GM21526 (cell line): ENCODE data around the gene SPDYC.

Experiments used
- ATAC-seq: cut with Tn5 transposase; IDR thresholded peaks from one replicate; pipeline ENCODE4 v1.9.1; 2021; ENCODE audit warnings: moderate library complexity; ENCODE audit not compliant: unreplicated experiment, low FRiP score

Gene SPDYC

DNA sequence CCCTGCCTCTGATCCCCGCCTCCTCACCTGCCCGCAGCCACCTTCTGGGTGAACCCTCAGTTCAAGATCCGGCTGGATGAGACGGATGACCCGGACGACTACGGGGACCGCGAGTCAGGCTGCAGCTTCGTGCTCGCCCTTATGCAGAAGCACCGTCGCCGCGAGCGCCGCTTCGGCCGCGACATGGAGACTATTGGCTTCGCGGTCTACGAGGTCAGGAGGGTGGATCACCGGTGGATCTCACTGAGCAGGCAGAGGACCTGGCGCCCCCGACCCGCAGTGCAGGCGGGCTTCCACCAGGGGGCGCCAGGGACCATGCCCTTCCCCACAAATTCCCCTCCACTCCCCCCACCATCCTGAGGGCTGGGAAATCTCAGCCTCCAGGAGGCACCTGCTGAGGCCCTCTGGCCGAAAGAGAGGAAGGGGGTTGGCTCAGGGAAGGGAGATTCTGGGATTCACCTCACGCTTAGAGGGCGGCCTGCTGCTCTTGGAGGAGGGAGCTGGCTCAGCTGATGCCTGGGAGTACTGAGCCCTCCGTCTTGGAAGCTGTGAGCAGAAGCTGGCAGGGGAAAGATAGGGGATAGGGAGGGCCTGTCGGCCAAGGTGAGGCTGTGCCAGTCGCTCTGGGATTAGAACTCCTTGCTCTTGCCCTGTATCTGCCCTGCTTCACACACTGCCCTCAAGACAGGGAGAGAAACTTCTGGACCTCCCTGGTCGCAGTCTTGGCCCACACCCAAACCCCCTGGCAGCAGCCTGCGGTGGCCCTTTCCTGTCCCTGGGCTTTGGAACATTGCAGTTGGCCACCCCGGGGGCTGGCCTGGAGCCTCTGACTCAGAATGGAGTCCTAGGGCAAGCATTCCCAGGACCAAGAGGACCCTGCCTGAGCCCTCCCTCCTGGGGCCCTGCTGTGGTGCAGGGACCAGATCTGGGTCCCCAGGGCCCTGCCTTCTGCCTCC, 34.9 kb downstream of the SPDYC start:
- ATAC-seq, result no peak

DNA sequence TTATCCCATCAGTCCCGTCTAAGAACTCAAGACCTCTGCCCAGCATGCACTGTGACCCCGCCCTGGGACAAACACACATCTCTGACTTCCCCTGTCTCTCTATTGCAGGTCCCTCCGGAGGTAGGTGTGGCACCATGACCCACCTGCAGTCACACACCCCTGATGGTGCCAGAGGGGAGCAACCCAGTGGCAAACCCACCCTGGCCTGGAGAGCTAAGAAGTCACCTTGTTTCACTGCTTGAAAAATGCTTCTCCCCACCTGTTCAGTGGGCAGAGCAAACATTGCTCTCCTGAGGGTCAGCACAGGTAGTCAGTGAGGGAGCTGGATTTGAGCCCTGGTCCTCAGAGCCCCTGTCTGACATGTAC, 35.6 kb downstream of the SPDYC start:
- ATAC-seq, result no peak

GRCh38 chr11:65206441-65206841, 36.4 kb downstream of the SPDYC start:
- ATAC-seq, result no peak

- ATAC-seq, result no peak
Measured at GRCh38 chr11:65206901-65207300, 36.9 kb downstream of the SPDYC start.

- ATAC-seq, result no peak
Measured at GRCh38 chr11:65207918-65208784, 38.1 kb downstream of the SPDYC start.

- ATAC-seq, result no peak
Measured at GRCh38 chr11:65208785-65209710, 39.0 kb downstream of the SPDYC start.

DNA sequence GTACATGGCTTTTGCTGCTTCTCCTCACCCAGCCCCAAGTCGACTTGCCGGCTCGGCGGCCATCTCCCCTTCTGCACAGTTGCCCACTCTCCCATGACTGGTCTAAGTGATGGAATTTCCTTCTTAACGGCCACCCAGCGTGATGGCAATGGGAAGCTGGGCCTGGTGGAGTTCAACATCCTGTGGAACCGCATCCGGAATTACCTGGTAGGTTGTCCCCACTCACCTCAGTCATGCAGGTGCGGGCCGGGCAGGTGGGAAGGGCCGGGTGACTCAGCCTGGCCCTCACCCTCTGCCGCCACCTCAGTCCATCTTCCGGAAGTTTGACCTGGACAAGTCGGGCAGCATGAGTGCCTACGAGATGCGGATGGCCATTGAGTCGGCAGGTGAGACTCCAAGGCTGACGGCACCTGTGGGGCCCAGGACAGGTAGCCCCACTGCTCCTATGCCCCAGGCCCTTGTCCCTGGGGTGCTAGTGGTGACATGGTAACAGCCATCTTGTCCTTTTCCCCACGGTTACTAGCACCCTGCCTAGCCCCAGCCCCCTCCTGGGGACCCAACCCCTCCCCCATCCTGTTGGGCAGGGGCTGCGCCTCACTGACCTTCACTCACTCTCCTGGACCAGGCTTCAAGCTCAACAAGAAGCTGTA, 39.8 kb downstream of the SPDYC start:
- ATAC-seq, result no peak

- no peak for ATAC-seq
Measured at GRCh38 chr11:65210361-65210731, 40.3 kb downstream of the SPDYC start.

DNA sequence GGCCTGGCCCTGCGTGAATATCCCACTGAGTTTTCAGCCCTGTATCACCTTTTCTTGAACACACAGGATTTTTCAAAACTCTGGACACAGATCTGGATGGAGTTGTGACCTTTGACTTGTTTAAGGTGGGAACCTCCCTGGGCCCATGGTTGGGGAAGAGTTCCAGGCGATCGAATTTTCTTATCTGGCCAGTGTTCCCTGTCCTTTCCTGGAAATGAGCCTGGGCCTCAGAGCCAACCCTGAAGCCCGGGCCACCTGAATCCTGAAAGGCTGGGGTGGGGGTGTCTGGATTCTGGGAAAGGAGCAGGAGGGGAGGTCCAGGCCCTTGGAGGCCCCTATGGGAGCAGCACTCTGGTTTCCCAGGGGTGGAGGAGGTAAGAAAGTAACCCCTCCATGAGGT, 40.7 kb downstream of the SPDYC start:
- ATAC-seq, result no peak

DNA sequence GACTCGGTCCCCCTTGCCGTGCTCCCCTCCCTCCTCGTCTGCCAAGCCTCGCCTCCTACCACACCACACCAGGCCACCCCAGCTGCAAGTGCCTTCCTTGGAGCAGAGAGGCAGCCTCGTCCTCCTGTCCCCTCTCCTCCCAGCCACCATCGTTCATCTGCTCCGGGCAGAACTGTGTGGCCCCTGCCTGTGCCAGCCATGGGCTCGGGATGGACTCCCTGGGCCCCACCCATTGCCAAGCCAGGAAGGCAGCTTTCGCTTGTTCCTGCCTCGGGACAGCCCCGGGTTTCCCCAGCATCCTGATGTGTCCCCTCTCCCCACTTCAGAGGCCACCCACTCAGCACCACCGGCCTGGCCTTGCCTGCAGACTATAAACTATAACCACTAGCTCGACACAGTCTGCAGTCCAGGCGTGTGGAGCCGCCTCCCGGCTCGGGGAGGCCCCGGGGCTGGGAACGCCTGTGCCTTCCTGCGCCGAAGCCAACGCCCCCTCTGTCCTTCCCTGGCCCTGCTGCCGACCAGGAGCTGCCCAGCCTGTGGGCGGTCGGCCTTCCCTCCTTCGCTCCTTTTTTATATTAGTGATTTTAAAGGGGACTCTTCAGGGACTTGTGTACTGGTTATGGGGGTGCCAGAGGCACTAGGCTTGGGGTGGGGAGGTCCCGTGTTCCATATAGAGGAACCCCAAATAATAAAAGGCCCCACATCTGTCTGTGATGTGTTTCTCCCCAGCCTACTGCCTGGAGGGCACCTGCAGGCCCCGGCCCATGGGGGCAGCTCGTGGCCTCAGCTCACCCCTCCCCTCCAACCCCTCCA, 41.5 kb downstream of the SPDYC start:
- no peak for ATAC-seq

GRCh38 chr11:65212226-65212801, 42.3 kb downstream of the SPDYC start:
- no peak for ATAC-seq

GRCh38 chr11:65213322-65214211, 43.5 kb downstream of the SPDYC start:
- ATAC-seq, result no peak

- no peak for ATAC-seq
Measured at GRCh38 chr11:65214212-65214845, 44.3 kb downstream of the SPDYC start.

- ATAC-seq, result no peak
Measured at GRCh38 chr11:65215441-65216076, 45.5 kb downstream of the SPDYC start.

DNA sequence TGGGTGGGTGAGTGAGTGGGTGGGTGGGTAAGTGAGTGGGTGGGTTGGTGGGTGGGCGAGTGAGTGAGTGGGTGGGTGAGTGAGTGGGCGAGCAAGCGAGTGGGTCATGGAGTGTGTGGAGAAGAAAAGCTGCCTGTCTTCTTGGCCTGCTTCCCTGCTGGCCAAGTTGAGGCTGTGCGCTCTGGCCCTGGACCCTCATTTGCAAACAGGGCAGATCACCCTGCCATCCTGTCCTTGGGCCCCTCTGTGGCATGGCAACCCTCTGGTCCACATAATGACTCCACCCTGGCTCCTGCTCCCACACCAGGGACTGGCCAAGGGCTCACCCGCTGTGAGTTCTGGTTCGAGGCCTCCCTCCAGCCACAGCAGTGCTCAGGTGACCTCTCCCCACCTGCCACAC, 46.8 kb downstream of the SPDYC start:
- no peak for ATAC-seq

DNA sequence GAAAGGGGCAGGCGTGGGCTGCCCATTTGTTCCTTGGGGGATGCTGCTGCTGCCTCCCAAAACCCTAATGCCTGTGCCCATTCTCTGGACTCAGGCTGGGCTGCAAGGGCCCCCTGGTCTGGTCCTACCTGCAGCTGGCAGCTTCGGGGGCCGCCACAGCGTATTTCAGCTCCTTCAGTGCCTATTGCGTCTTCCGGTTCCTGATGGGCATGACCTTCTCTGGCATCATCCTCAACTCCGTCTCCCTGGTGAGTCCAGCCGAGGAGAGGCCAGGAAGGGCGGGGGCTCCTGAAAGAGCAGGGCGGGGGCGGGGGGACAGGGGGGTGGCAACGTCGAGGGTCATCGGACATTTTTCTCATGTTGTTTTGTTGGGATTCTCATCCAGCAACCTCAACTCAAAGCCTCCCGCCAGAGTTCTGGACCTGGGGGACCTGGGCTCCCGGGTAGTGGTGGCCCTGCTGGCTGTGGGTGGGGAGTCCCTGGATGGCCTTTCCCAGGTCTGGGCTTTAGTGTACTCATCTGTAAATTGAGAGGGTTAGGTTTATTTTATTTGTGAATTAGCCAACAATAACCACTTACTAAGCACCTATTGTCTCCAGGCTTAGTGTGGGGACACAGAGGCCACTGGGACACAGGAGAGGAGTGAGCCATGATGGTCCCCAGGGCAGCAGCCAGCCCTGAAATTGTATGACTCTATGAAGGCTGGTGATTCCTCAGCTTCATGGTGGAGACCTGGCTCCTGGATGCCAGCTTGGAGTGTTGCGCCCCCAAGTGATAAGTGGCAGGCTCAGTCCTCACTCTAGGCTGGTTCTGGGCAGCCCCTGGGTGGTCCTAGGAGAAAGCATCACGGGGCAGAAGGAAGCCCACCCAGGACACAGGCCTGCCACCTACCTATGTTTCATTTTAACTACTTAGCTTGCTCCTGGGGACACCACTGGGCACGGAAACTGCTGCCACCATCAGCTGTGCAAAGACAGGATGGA, 47.7 kb downstream of the SPDYC start:
- ATAC-seq, result no peak
